Skeletal muscle satellite cell (primary cell): Measurements from ENCODE around the gene INCENP. TPM values are rescaled to one million over a fixed set of nuclear protein-coding genes. Genes with fewer than 3 reads are reported as not detected.
"Not testable (repeated sequence)": the region's sequence is repeated elsewhere in the genome, so short reads cannot be mapped to it uniquely, and the experiment has no call there.

Source experiments
- H3K27me3 ChIP-seq: 2 replicates; pipeline ENCODE4 v1.7.0; 2013; ENCODE audit warnings: low read length; ENCODE audit not compliant: control insufficient read depth, insufficient read depth
- H3K36me3 ChIP-seq: 2 replicates; pipeline ENCODE4 v1.7.0; 2013; ENCODE audit warnings: mild to moderate bottlenecking, control low read depth, low read length; ENCODE audit not compliant: insufficient read depth
- H3K4me1 ChIP-seq: 2 replicates; pipeline ENCODE4 v1.7.0; 2013; ENCODE audit warnings: low read length; ENCODE audit not compliant: control insufficient read depth, insufficient read depth
- H3K4me2 ChIP-seq: 2 replicates; pipeline ENCODE4 v1.7.0; 2013; ENCODE audit warnings: mild to moderate bottlenecking, low read length
- H3K4me3 ChIP-seq: 2 replicates; pipeline ENCODE4 v1.7.0; 2013; ENCODE audit warnings: low read length
- H3K9ac ChIP-seq: 2 replicates; pipeline ENCODE4 v1.7.0; 2013; ENCODE audit warnings: mild to moderate bottlenecking, low read depth, low read length, moderate library complexity
- H3K9me3 ChIP-seq: replicated peaks from 2 replicates; pipeline ENCODE4 v1.7.0; 2013; ENCODE audit warnings: mild to moderate bottlenecking, control low read depth, low read length
- total RNA-seq: library from RNA; depleted of rRNA; stranded (reverse); fragments of >200 nt; gene quantifications from 2 replicates; pipeline ENCODE4 v1.2.3, GENCODE V29; 2012; rRNA removed

Gene INCENP
- total RNA-seq: 27.6 and 37.6 TPM in 2 replicates

GRCh38 chr11:62123669-62124185 lies at the start of gene INCENP:
INCENP (plus strand) TSS chr11:62124011; CDS start chr11:62128162, 4,151 bp downstream.
- peaks cover 4% of the 10 kb centered on the region for H3K27me3 ChIP-seq
- H3K9ac ChIP-seq: peak within 1 kb of the TSS; percentile 87
- peaks cover 9% of the 10 kb centered on the region for H3K36me3 ChIP-seq
- no peaks in the 10 kb centered on the region for H3K9me3 ChIP-seq
- H3K4me3 ChIP-seq: peak within 1 kb of the TSS; percentile 93
- H3K4me1 ChIP-seq: peaks cover 18% of the 10 kb centered on the region
- H3K4me2 ChIP-seq: peak within 1 kb of the TSS; percentile 90

DNA sequence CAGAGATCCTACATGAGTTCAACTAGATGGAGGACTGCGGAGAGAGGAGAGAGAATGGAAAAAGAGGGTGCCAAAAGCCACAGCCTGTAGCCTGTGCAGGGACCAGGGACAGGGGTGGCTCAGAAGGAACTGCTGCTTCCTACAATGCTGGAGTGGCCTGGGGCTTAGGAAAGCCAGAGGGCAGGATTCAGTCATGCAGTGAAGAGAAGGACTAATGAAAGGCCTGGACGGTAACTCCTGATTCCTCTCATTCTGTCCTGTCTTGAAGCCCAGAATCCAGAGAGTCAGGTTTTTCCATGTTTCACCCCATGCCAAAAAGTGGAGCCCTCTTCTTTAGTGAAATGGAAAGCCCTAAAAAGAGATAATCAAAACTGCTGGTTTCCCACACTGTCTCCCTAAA lies 48.4 kb upstream of the INCENP start:
- Histone ChIP-seq H3K27me3 (no peaks in the 10 kb centered on the region), H3K4me1 (no peaks in the 10 kb centered on the region), H3K9ac (no peak overlapping the region), H3K4me2 (no peak overlapping the region), H3K9me3 (no peaks in the 10 kb centered on the region), H3K4me3 (no peak overlapping the region), H3K36me3 (no peaks in the 10 kb centered on the region)

- Histone ChIP-seq H3K9me3 (no peaks in the 10 kb centered on the region), H3K4me1 (peaks cover 7% of the 10 kb centered on the region), H3K36me3 (no peaks in the 10 kb centered on the region), H3K4me2 (no peak overlapping the region), H3K27me3 (no peaks in the 10 kb centered on the region), H3K4me3 (no peak overlapping the region), H3K9ac (no peak overlapping the region)
These were observed 46.7 kb upstream of the INCENP start for GRCh38 chr11:62077132-62077531.

DNA sequence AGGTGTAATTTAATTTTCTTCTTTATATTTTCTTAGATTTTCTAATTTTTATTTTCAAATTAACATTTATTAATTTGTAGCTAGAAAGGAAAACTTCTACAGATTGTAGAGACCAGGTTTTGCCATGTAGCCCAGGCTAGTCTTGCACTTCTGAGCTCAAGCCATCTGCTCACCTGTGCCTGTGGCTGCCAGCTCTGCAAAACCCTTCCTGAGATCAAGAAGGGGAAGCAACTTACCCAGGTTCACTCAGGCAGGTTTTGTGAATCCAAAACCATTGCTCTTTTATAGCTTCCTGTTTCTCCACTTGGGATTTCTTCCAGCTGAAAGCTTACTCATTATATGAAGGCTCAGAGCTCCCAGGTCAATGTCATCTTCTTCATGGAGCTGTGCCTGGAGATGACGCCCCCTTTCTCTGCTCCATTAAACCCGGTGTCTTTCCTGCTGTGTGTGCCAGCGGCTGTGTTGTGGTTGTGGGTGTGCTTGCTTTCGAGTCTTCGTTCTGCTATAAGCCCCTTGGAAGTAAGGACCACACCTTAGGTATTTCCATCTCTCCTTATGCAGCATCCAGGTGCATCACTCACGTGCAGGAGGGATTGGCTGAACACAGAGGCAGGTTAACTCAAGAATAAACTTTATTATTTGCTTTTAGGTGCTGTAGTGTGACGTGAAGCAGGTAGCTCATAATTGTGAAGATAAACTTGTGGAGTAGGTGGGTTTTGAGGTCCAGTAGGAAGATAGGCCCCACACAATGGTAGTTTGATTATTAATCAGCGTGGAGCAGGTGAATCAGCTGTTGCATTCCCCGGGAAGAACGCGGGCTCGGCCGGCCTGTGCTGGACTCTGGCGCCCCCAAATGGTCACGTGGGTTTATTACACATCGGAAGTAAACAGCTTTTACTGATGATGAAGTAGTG lies 42.2 kb upstream of the INCENP start:
- Histone ChIP-seq H3K27me3 (no peaks in the 10 kb centered on the region), H3K4me2 (peak overlapping the region; percentile 52), H3K9ac (no peak overlapping the region), H3K4me3 (no peak overlapping the region), H3K9me3 (no peaks in the 10 kb centered on the region), H3K4me1 (peaks cover 7% of the 10 kb centered on the region), H3K36me3 (no peaks in the 10 kb centered on the region)

GRCh38 chr11:62082292-62082657 lies 41.5 kb upstream of the INCENP start:
- H3K36me3 ChIP-seq: no peaks in the 10 kb centered on the region
- H3K4me2 ChIP-seq: peak overlapping the region; percentile 52
- H3K9me3 ChIP-seq: no peaks in the 10 kb centered on the region
- H3K27me3 ChIP-seq: no peaks in the 10 kb centered on the region
- peaks cover 7% of the 10 kb centered on the region for H3K4me1 ChIP-seq
- no peak overlapping the region for H3K4me3 ChIP-seq
- H3K9ac ChIP-seq: no peak overlapping the region

DNA sequence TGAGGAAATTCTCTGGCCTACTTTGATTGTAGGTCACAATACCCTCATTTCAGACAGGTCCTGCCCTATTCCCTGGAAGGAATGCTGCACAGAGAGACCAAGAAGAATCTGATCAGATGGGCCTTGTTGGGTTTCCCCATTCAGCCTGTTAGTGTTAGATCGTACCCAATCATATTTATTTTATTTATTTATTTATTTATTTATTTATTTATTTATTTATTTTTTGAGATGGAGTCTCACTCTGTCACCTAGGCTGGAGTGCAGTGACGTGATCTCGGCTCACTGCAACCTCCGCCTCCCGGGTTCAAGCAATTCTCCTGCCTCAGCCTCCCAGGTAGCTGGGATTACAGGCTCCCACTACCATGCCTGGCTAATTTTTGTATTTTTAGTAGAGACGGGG lies 39.0 kb upstream of the INCENP start:
- H3K36me3 ChIP-seq, H3K27me3 ChIP-seq, H3K9me3 ChIP-seq, H3K9ac ChIP-seq, H3K4me3 ChIP-seq, H3K4me2 ChIP-seq, H3K4me1 ChIP-seq: not testable (repeated sequence)

DNA sequence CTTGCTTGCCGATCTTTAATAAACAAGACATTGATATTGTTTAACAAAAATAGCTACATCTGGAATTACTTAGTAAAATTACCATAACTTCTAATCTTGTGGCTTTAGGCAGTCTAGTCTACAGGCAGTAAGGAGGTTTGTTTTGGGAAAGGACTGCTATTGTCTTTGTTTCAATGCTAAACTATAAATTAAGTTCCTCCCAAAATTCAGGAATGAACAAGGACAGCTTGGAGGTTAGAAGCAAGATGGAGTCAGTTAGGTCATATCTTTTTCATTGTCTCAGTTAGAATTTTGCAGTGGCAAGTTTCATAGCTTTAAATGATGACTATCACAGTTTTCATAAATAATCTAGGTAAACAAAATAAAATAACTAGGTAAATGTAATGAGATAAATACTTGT lies 36.1 kb upstream of the INCENP start:
- peaks cover 5% of the 10 kb centered on the region for H3K9me3 ChIP-seq
- no peaks in the 10 kb centered on the region for H3K4me1 ChIP-seq
- no peaks in the 10 kb centered on the region for H3K36me3 ChIP-seq
- H3K4me3 ChIP-seq: no peak overlapping the region
- H3K4me2 ChIP-seq: no peak overlapping the region
- H3K9ac ChIP-seq: no peak overlapping the region
- H3K27me3 ChIP-seq: no peaks in the 10 kb centered on the region

- H3K4me1 ChIP-seq: no peaks in the 10 kb centered on the region
- H3K9me3 ChIP-seq: peaks cover 5% of the 10 kb centered on the region
- no peaks in the 10 kb centered on the region for H3K36me3 ChIP-seq
- H3K4me2 ChIP-seq: no peak overlapping the region
- no peak overlapping the region for H3K4me3 ChIP-seq
- H3K9ac ChIP-seq: no peak overlapping the region
- no peaks in the 10 kb centered on the region for H3K27me3 ChIP-seq
These were observed 35.4 kb upstream of the INCENP start for GRCh38 chr11:62088331-62088933.

DNA sequence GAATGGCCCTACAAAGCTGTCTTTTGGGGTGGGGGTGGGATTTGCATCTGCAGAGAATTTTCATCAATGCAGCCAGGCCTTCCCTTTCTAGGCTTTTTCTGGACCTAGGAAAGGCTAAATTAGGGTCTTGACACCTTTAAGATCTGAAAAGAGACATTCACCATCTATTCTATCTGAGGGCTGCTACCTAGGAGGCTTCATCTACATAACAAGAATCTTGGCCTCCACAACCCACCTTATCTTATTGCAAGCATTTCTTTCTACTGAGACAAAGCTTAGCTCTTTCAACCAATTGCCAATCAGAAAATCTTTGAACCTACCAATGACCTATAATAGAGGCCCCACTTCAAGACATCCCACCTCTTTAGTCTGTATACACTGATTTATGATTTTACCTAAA lies 20.7 kb upstream of the INCENP start:
- H3K4me3 ChIP-seq: no peak overlapping the region
- no peaks in the 10 kb centered on the region for H3K27me3 ChIP-seq
- H3K4me2 ChIP-seq: no peak overlapping the region
- no peaks in the 10 kb centered on the region for H3K9me3 ChIP-seq
- H3K36me3 ChIP-seq: no peaks in the 10 kb centered on the region
- H3K4me1 ChIP-seq: peaks cover 16% of the 10 kb centered on the region
- no peak overlapping the region for H3K9ac ChIP-seq

GRCh38 chr11:62103986-62104385 lies 19.8 kb upstream of the INCENP start:
- no peaks in the 10 kb centered on the region for H3K9me3 ChIP-seq
- no peak overlapping the region for H3K4me3 ChIP-seq
- no peak overlapping the region for H3K4me2 ChIP-seq
- H3K27me3 ChIP-seq: no peaks in the 10 kb centered on the region
- H3K4me1 ChIP-seq: peaks cover 19% of the 10 kb centered on the region
- no peak overlapping the region for H3K9ac ChIP-seq
- no peaks in the 10 kb centered on the region for H3K36me3 ChIP-seq

- peaks cover 27% of the 10 kb centered on the region for H3K4me1 ChIP-seq
- H3K4me2 ChIP-seq: peak overlapping the region; percentile 60
- no peaks in the 10 kb centered on the region for H3K36me3 ChIP-seq
- no peaks in the 10 kb centered on the region for H3K9me3 ChIP-seq
- peak overlapping the region; percentile 39 for H3K9ac ChIP-seq
- H3K4me3 ChIP-seq: peak overlapping the region; percentile 34
- H3K27me3 ChIP-seq: no peaks in the 10 kb centered on the region
These were observed 18.8 kb upstream of the INCENP start for GRCh38 chr11:62104816-62105653.
